Measurements from ENCODE around the gene JPH3. TPM values are rescaled to one million over a fixed set of nuclear protein-coding genes. Genes with fewer than 3 reads are reported as not detected.

JPH3 gene
- polyA plus RNA-seq, 3 donors: not detected

- H3K27me3 ChIP-seq (ENCODE audit: control insufficient read depth in 2 of 2, insufficient read depth in 2 of 2, low read length in 2 of 2): peaks cover 0 to 8% of the 10 kb centered on the region in 2 donors
- H3K27ac Mint-ChIP-seq: no peak overlapping the region
- no peak for TF ChIP-seq CTCF (IDR thresholded peaks at IDR 0.05)
- no peak overlapping the region for H3K4me3 ChIP-seq (replicated peaks in 1 of 3; ENCODE audit: low read depth in 2 of 3, low read length in 3 of 3)
- H3K9ac ChIP-seq (ENCODE audit: insufficient read depth, low read length, poor library complexity, severe bottlenecking): no peak overlapping the region
- intact Hi-C loops (cut with micrococcal nuclease): no loop called here
- H3K36me3 Mint-ChIP-seq: no peaks in the 10 kb centered on the region
- no peak overlapping the region for H3K4me3 Mint-ChIP-seq
- H4K20me1 ChIP-seq (ENCODE audit: insufficient read depth, low read length): no peaks in the 10 kb centered on the region
- H2AFZ ChIP-seq (ENCODE audit: insufficient read depth, low read depth, low read length, poor library complexity, severe bottlenecking): no peak overlapping the region
- no peaks in the 10 kb centered on the region for H3K79me2 ChIP-seq (ENCODE audit: insufficient read depth, low read length)
- H3K27me3 Mint-ChIP-seq (ENCODE audit: low read depth in 3 of 3): peaks cover 7 to 21% (median 20%) of the 10 kb centered on the region in 3 donors
- no peaks in the 10 kb centered on the region for H3K36me3 ChIP-seq (replicated peaks in 1 of 2; ENCODE audit: control insufficient read depth in 1 of 2, insufficient read depth in 2 of 2, low read length in 2 of 2)
- H3K4me1 ChIP-seq (ENCODE audit: control insufficient read depth in 1 of 2, insufficient read depth in 2 of 2, low read length in 2 of 2): no peaks in the 10 kb centered on the region
- H3K9me3 Mint-ChIP-seq: peaks cover 4 to 10% (median 8%) of the 10 kb centered on the region in 7 donors
- H3K27ac ChIP-seq (ENCODE audit: low read depth in 1 of 2, low read length in 2 of 2): no peak overlapping the region
- 85% methylated on average over 6 of the region's 6 CpGs for WGBS (ENCODE audit: insufficient coverage)
- no peaks in the 10 kb centered on the region for H3K4me1 Mint-ChIP-seq
- no peak overlapping the region for H3K4me2 ChIP-seq (replicated peaks; ENCODE audit: extremely low read depth, low read length, poor library complexity, severe bottlenecking)
- H3K9me3 ChIP-seq (replicated peaks in 1 of 2; ENCODE audit: control insufficient read depth in 1 of 2, insufficient read depth in 1 of 2, low read length in 2 of 2): peaks cover 0 to 4% of the 10 kb centered on the region in 2 donors
- DNase-seq: no peak
Measured at GRCh38 chr16:87626905-87627304, 24.6 kb downstream of the JPH3 start.

GRCh38 chr16:87627542-87628245, 25.4 kb downstream of the JPH3 start:
- H4K20me1 ChIP-seq (ENCODE audit: insufficient read depth, low read length): no peaks in the 10 kb centered on the region
- H3K27me3 ChIP-seq (ENCODE audit: control insufficient read depth in 2 of 2, insufficient read depth in 2 of 2, low read length in 2 of 2): peaks cover 0 to 8% of the 10 kb centered on the region in 2 donors
- intact Hi-C loops (cut with micrococcal nuclease): no loop called here
- no peaks in the 10 kb centered on the region for H3K36me3 Mint-ChIP-seq
- no peak overlapping the region for H3K9ac ChIP-seq (ENCODE audit: insufficient read depth, low read length, poor library complexity, severe bottlenecking)
- H3K4me2 ChIP-seq (replicated peaks; ENCODE audit: extremely low read depth, low read length, poor library complexity, severe bottlenecking): no peak overlapping the region
- DNase-seq: no peak
- no peak overlapping the region for H3K27ac Mint-ChIP-seq
- WGBS (ENCODE audit: insufficient coverage): 82% methylated on average over 11 of the region's 14 CpGs
- peaks cover 14 to 25% (median 20%) of the 10 kb centered on the region in 3 donors for H3K27me3 Mint-ChIP-seq (ENCODE audit: low read depth in 3 of 3)
- TF ChIP-seq CTCF (IDR thresholded peaks at IDR 0.05): no peak
- H3K9me3 Mint-ChIP-seq: peaks cover 4 to 11% (median 8%) of the 10 kb centered on the region in 7 donors
- no peaks in the 10 kb centered on the region for H3K4me1 Mint-ChIP-seq
- no peaks in the 10 kb centered on the region for H3K79me2 ChIP-seq (ENCODE audit: insufficient read depth, low read length)
- H3K4me3 Mint-ChIP-seq: no peak overlapping the region
- H3K9me3 ChIP-seq (replicated peaks in 1 of 2; ENCODE audit: control insufficient read depth in 1 of 2, insufficient read depth in 1 of 2, low read length in 2 of 2): peaks cover 0 to 4% of the 10 kb centered on the region in 2 donors
- H3K27ac ChIP-seq (ENCODE audit: low read depth in 1 of 2, low read length in 2 of 2): no peak overlapping the region
- no peak overlapping the region for H3K4me3 ChIP-seq (replicated peaks in 1 of 3; ENCODE audit: low read depth in 2 of 3, low read length in 3 of 3)
- H3K4me1 ChIP-seq (ENCODE audit: control insufficient read depth in 1 of 2, insufficient read depth in 2 of 2, low read length in 2 of 2): no peaks in the 10 kb centered on the region
- H3K36me3 ChIP-seq (replicated peaks in 1 of 2; ENCODE audit: control insufficient read depth in 1 of 2, insufficient read depth in 2 of 2, low read length in 2 of 2): no peaks in the 10 kb centered on the region
- H2AFZ ChIP-seq (ENCODE audit: insufficient read depth, low read depth, low read length, poor library complexity, severe bottlenecking): no peak overlapping the region
